Kidney (tissue), 14 donors: ENCODE measurements around the gene HDHD5. TPM values are rescaled to one million over a fixed set of nuclear protein-coding genes. Genes with fewer than 3 reads are reported as not detected.

Source experiments
- DNase-seq, 5 donors: peaks; one replicate each; pipeline ENCODE4 v3.0.0-alpha.2; 2013 to 2020
- FAIRE-seq: peaks from 2 replicates; lab custom pipeline; 2012; peaks lifted over from hg19 to GRCh38; lab: Jason Lieb, UNC
- H3K27ac ChIP-seq, 2 donors: one replicate each; pipeline ENCODE4 v1.7.0; 2013; ENCODE audit warnings: low read depth in 2 of 2, low read length in 2 of 2, inconsistent platforms in 1 of 2
- H3K27me3 ChIP-seq: one replicate; pipeline ENCODE4 v1.7.1; 2013; ENCODE audit warnings: low read length, inconsistent platforms; ENCODE audit not compliant: control insufficient read depth, insufficient read depth
- H3K36me3 ChIP-seq, 3 donors: one replicate each; pipeline versions ENCODE4 v1.7.0 to v1.7.1; 2013; ENCODE audit warnings: low read length in 3 of 3, control low read depth in 1 of 3, inconsistent platforms in 1 of 3; ENCODE audit not compliant: insufficient read depth in 3 of 3, control insufficient read depth in 2 of 3
- H3K4me1 ChIP-seq, 3 donors: one replicate each; pipeline versions ENCODE4 v1.7.0 to v1.7.1; 2013; ENCODE audit warnings: low read length in 3 of 3, inconsistent platforms in 1 of 3, low read depth in 1 of 3; ENCODE audit not compliant: control insufficient read depth in 2 of 3, insufficient read depth in 2 of 3
- H3K4me3 ChIP-seq, 3 donors: one replicate each; pipeline versions ENCODE4 v1.7.0 to v1.8.1; 2013; ENCODE audit warnings: low read length in 3 of 3, control low read depth in 1 of 3, inconsistent platforms in 1 of 3
- H3K9ac ChIP-seq, 3 donors: one replicate each; pipeline versions ENCODE4 v1.7.0 to v1.7.1; 2013; ENCODE audit warnings: low read length in 3 of 3, control low read depth in 1 of 3, inconsistent platforms in 1 of 3
- H3K9me3 ChIP-seq, 3 donors: one replicate each; pipeline versions ENCODE4 v1.7.0 to v1.7.1; 2013; ENCODE audit warnings: low read length in 3 of 3, control low read depth in 1 of 3, inconsistent platforms in 1 of 3; ENCODE audit not compliant: control insufficient read depth in 2 of 3, insufficient read depth in 1 of 3
- intact Hi-C: fragments of 100-400 bp; cut with DNase I; formaldehyde crosslinking; loops from one replicate; pipeline ENCODE4 v1.11.1; 2022
- polyA plus RNA-seq: library from polyadenylated mRNA; stranded (reverse); fragments of 350-450 nt; fragmentation: Illumina TruSeq; extraction: RNeasy Lipid Tissue Mini Kit (QIAGEN cat#74804); gene quantifications from one replicate; pipeline ENCODE4 v1.2.3, GENCODE V29; 2014; ENCODE audit warnings: low read depth, low replicate concordance; ENCODE audit not compliant: insufficient read depth
- total RNA-seq: library from RNA; stranded (reverse); fragmentation: NEBNext Ultra II Directional; extraction: Animal tissue kit (Norgen Biotek cat#: 25700); gene quantifications from one replicate; pipeline ENCODE4 v1.2.1, GENCODE V29; 2021
- TF ChIP-seq, protein P1 (sequence below): IDR thresholded peaks from 3 replicates; pipeline ENCODE4 v1.5.1; 2012; ENCODE audit warnings: mild to moderate bottlenecking, moderate library complexity, borderline replicate concordance; ENCODE audit not compliant: insufficient read depth; ENCODE audit errors: extremely low read depth
- donor health status: control.
- donor health status: control.
- donor health status: control.
- donor health status: control.
- donor health status: control.
- donor health status: DM: yes; HTN: yes; CAD: no.
- donor health status: Normal renal cell carcinoma (clear cell type).

HDHD5 gene
- total and polyA plus RNA-seq, 2 donors from 2014 or later, result 27.5 to 39.8 TPM

GRCh38 chr22:17098379-17098819 lies 60.7 kb downstream of the HDHD5 start:
- Histone ChIP-seq H3K27me3 (no peaks in the 10 kb centered on the region), H3K9ac (no peak overlapping the region), H3K27ac (no peak overlapping the region), H3K9me3 (no peaks in the 10 kb centered on the region), H3K4me3 (no peak overlapping the region), H3K36me3 (peaks cover 2 to 42% (median 29%) of the 10 kb centered on the region in 3 donors), H3K4me1 (no peaks in the 10 kb centered on the region)
- intact Hi-C loops, result no loop called here
- TF ChIP-seq, protein P1, sequence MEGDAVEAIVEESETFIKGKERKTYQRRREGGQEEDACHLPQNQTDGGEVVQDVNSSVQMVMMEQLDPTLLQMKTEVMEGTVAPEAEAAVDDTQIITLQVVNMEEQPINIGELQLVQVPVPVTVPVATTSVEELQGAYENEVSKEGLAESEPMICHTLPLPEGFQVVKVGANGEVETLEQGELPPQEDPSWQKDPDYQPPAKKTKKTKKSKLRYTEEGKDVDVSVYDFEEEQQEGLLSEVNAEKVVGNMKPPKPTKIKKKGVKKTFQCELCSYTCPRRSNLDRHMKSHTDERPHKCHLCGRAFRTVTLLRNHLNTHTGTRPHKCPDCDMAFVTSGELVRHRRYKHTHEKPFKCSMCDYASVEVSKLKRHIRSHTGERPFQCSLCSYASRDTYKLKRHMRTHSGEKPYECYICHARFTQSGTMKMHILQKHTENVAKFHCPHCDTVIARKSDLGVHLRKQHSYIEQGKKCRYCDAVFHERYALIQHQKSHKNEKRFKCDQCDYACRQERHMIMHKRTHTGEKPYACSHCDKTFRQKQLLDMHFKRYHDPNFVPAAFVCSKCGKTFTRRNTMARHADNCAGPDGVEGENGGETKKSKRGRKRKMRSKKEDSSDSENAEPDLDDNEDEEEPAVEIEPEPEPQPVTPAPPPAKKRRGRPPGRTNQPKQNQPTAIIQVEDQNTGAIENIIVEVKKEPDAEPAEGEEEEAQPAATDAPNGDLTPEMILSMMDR, result no peak
- DNase-seq (no peak), FAIRE-seq (no peak)

DNA sequence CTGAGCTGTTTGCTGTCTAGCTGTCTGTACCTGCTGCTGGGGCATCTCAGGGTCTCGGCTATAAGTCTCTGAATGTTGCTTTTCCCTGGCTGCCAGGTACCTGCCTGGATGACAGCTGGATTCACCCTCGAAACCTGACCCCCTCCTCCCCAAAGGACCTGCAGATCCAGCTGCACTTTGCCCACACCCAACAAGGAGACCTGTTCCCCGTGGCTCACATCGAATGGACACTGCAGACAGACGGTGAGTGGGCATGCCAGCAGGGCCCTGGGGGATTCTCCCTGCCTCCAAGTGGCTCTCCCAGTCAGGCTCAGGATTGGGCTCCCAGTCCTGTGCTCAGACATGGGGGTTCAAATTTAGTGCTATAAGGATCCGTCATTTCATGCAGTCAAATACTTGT lies 61.4 kb downstream of the HDHD5 start:
- H3K36me3 ChIP-seq, result peaks cover 2 to 42% (median 25%) of the 10 kb centered on the region in 3 donors
- no peak for DNase-seq
- no peaks in the 10 kb centered on the region for H3K4me1 ChIP-seq
- no peaks in the 10 kb centered on the region for H3K27me3 ChIP-seq
- no peak for FAIRE-seq
- intact Hi-C loops, result no loop called here
- TF ChIP-seq, protein P1, result no peak
- H3K4me3 ChIP-seq, result no peak overlapping the region
- H3K27ac ChIP-seq, result no peak overlapping the region
- no peak overlapping the region for H3K9ac ChIP-seq
- no peaks in the 10 kb centered on the region for H3K9me3 ChIP-seq

GRCh38 chr22:17097062-17097461 lies 62.0 kb downstream of the HDHD5 start:
- no peaks in the 10 kb centered on the region for H3K4me1 ChIP-seq
- no peak for FAIRE-seq

More at GRCh38 chr22:17097062-17097461, 62.0 kb downstream of the HDHD5 start:
- no peaks in the 10 kb centered on the region for H3K27me3 ChIP-seq
- TF ChIP-seq, protein P1, result no peak
- no peak overlapping the region for H3K27ac ChIP-seq
- no peak overlapping the region for H3K9ac ChIP-seq
- intact Hi-C loops, result no loop called here
- no peaks in the 10 kb centered on the region for H3K9me3 ChIP-seq
- peak in 1 of 5 donors; percentile 3 for DNase-seq
- H3K36me3 ChIP-seq, result peaks cover 2 to 38% (median 22%) of the 10 kb centered on the region in 3 donors
- no peak overlapping the region for H3K4me3 ChIP-seq
